NCI-H1092 (cell line): ENCODE data around the gene KLF14.
A peak's percentile ranks its signal among the peaks of the same experiment; 100 is the strongest.
"Not testable (repeated sequence)": the region's sequence is repeated elsewhere in the genome, so short reads cannot be mapped to it uniquely, and the experiment has no call there.

Experiments
- DNase-seq: peaks from one replicate; lab custom pipeline; 2025; lab: John Stamatoyannopoulos, UW

KLF14 gene

GRCh38 chr7:130733931-130734814 lies at the start of gene KLF14:
KLF14 (minus strand) TSS chr7:130734207; CDS start chr7:130734033, 174 bp downstream.
- DNase-seq, result no peak

GRCh38 chr7:130781346-130781745 lies 47.3 kb upstream of the KLF14 start:
- no peak for DNase-seq

- DNase-seq, result no peak
Observed at GRCh38 chr7:130777426-130777825, 43.4 kb upstream of the KLF14 start.

GRCh38 chr7:130772456-130772855 lies 38.4 kb upstream of the KLF14 start:
- DNase-seq, result not testable (repeated sequence)

- DNase-seq, result no peak
Observed at GRCh38 chr7:130768854-130769253, 34.8 kb upstream of the KLF14 start.

- DNase-seq, result not testable (repeated sequence)
Observed at GRCh38 chr7:130764569-130764968, 30.6 kb upstream of the KLF14 start.

- peak; percentile 6 for DNase-seq
Observed at GRCh38 chr7:130758429-130759056, 24.5 kb upstream of the KLF14 start.

- DNase-seq, result no peak
Observed at GRCh38 chr7:130756316-130756715, 22.3 kb upstream of the KLF14 start.

- no peak for DNase-seq
Observed at GRCh38 chr7:130752424-130752823, 18.4 kb upstream of the KLF14 start.

GRCh38 chr7:130750755-130751154 lies 16.7 kb upstream of the KLF14 start:
- no peak for DNase-seq

GRCh38 chr7:130748531-130749389 lies 14.8 kb upstream of the KLF14 start:
- no peak for DNase-seq

GRCh38 chr7:130741331-130741995 lies 7.5 kb upstream of the KLF14 start:
- no peak for DNase-seq

GRCh38 chr7:130740606-130741005 lies 6.6 kb upstream of the KLF14 start:
- DNase-seq, result no peak

- DNase-seq, result no peak
Observed at GRCh38 chr7:130736298-130736900, 2.4 kb upstream of the KLF14 start.

- DNase-seq, result no peak
Observed at GRCh38 chr7:130734815-130735716, 1.1 kb upstream of the KLF14 start.

GRCh38 chr7:130732980-130733930 lies 752 bp downstream of the KLF14 start:
- DNase-seq, result peak; percentile 25

GRCh38 chr7:130723784-130724183 lies 10.2 kb downstream of the KLF14 start:
- DNase-seq, result no peak

- DNase-seq, result peak; percentile 73
Observed at GRCh38 chr7:130721486-130722277, 12.3 kb downstream of the KLF14 start.
